NCI-H774 (cell line): Measurements from ENCODE around the gene TMEM131.

Source experiments
- DNase-seq: peaks from one replicate; lab custom pipeline; 2025; lab: John Stamatoyannopoulos, UW

TMEM131 gene

GRCh38 chr2:97759727-97760407 lies 235.9 kb downstream of the TMEM131 start:
- DNase-seq, result no peak

- DNase-seq, result no peak
These were observed 237.5 kb downstream of the TMEM131 start for GRCh38 chr2:97758131-97758705.

- no peak for DNase-seq
These were observed 238.7 kb downstream of the TMEM131 start for GRCh38 chr2:97757062-97757461.

- DNase-seq, result no peak
These were observed 240.3 kb downstream of the TMEM131 start for GRCh38 chr2:97755491-97755890.

- no peak for DNase-seq
These were observed 240.9 kb downstream of the TMEM131 start for GRCh38 chr2:97754690-97755346.

- no peak for DNase-seq
These were observed 243.1 kb downstream of the TMEM131 start for GRCh38 chr2:97752342-97753334.

GRCh38 chr2:97751752-97752151 lies 244.0 kb downstream of the TMEM131 start:
- DNase-seq, result no peak

GRCh38 chr2:97750017-97750416 lies 245.7 kb downstream of the TMEM131 start:
- DNase-seq, result no peak

GRCh38 chr2:97749581-97749980 lies 246.2 kb downstream of the TMEM131 start:
- no peak for DNase-seq

- no peak for DNase-seq
These were observed 248.0 kb downstream of the TMEM131 start for GRCh38 chr2:97747716-97748115.

GRCh38 chr2:97747285-97747684 lies 248.5 kb downstream of the TMEM131 start:
- DNase-seq, result no peak

GRCh38 chr2:97745474-97746174 lies 250.1 kb downstream of the TMEM131 start:
- no peak for DNase-seq

GRCh38 chr2:97743913-97744312 lies 251.8 kb downstream of the TMEM131 start:
- DNase-seq, result no peak

- no peak for DNase-seq
These were observed 253.3 kb downstream of the TMEM131 start for GRCh38 chr2:97742381-97742847.

- no peak for DNase-seq
These were observed 254.1 kb downstream of the TMEM131 start for GRCh38 chr2:97741686-97742085.

GRCh38 chr2:97741251-97741650 lies 254.5 kb downstream of the TMEM131 start:
- DNase-seq, result no peak

GRCh38 chr2:97740590-97741182 lies 255.1 kb downstream of the TMEM131 start:
- DNase-seq, result peak; percentile 65

GRCh38 chr2:97739893-97740245 lies 255.9 kb downstream of the TMEM131 start:
- no peak for DNase-seq

- DNase-seq, result no peak
These were observed 256.5 kb downstream of the TMEM131 start for GRCh38 chr2:97739020-97739892.
